RWPE2 (cell line): ENCODE results near the gene LDLRAD4.

Experiments used
- ATAC-seq: fragments of 200-7000 bp; cut with Tn5 transposase; 3 replicates; pipeline ENCODE4 v1.9.1; 2021; ENCODE audit warnings: low read depth
- DNase-seq: peaks from one replicate; pipeline ENCODE4 v3.0.0-alpha.2; 2020; ENCODE audit warnings: low spot score
- H3K27ac ChIP-seq: fragments of 450-650 bp; 2 replicates; pipeline ENCODE4 v1.5.1; 2017; ENCODE audit warnings: mild to moderate bottlenecking; ENCODE audit not compliant: poor library complexity, severe bottlenecking
- H3K27me3 ChIP-seq: fragments of 250-450 bp; sonication (Bioruptor Pico); 2 replicates; pipeline ENCODE4 v1.5.1; 2021; ENCODE audit warnings: mild to moderate bottlenecking, moderate library complexity; ENCODE audit not compliant: insufficient read depth, poor library complexity, severe bottlenecking
- H3K36me3 ChIP-seq: fragments of 250-450 bp; sonication (Bioruptor Pico); 2 replicates; pipeline ENCODE4 v1.5.1; 2020; ENCODE audit warnings: low read depth, mild to moderate bottlenecking, moderate library complexity
- H3K4me1 ChIP-seq: fragments of 250-450 bp; sonication (Bioruptor Pico); 2 replicates; pipeline ENCODE4 v1.5.1; 2021; ENCODE audit warnings: mild to moderate bottlenecking, moderate library complexity; ENCODE audit not compliant: insufficient read depth, poor library complexity, severe bottlenecking
- H3K4me3 ChIP-seq: fragments of 250-450 bp; sonication (Bioruptor Pico); 2 replicates; pipeline ENCODE4 v1.5.1; 2021; ENCODE audit warnings: mild to moderate bottlenecking, moderate library complexity; ENCODE audit not compliant: severe bottlenecking
- H3K9me3 ChIP-seq: fragments of 250-450 bp; sonication (Bioruptor Pico); 2 replicates; pipeline ENCODE4 v1.5.1; 2021; ENCODE audit warnings: mild to moderate bottlenecking, moderate library complexity; ENCODE audit not compliant: severe bottlenecking
- CTCF ChIP-seq: fragments of 450-650 bp; IDR thresholded peaks from one replicate; pipeline ENCODE4 v1.5.1; 2017; ENCODE audit warnings: mild to moderate bottlenecking, moderate library complexity; ENCODE audit not compliant: poor library complexity, severe bottlenecking

Gene LDLRAD4

GRCh38 chr18:13608791-13609532, 390.4 kb downstream of the LDLRAD4 start:
- Histone ChIP-seq H3K4me1 (no peaks in the 10 kb centered on the region), H3K27ac (no peak overlapping the region), H3K9me3 (no peaks in the 10 kb centered on the region), H3K4me3 (no peak overlapping the region), H3K36me3 (no peaks in the 10 kb centered on the region), H3K27me3 (peaks cover 20% of the 10 kb centered on the region)
- ATAC-seq (no peak), DNase-seq (no peak)
- no peak for TF ChIP-seq CTCF

- ATAC-seq (no peak), DNase-seq (no peak)
- no peaks in the 10 kb centered on the region for H3K4me1 ChIP-seq
- peaks cover 24% of the 10 kb centered on the region for H3K27me3 ChIP-seq
- H3K9me3 ChIP-seq: no peaks in the 10 kb centered on the region
- H3K36me3 ChIP-seq: no peaks in the 10 kb centered on the region
- no peak for TF ChIP-seq CTCF
- no peak overlapping the region for H3K27ac ChIP-seq
- no peak overlapping the region for H3K4me3 ChIP-seq
Measured at GRCh38 chr18:13610555-13611141, 392.1 kb downstream of the LDLRAD4 start.

- Histone ChIP-seq H3K4me3 (no peak overlapping the region), H3K4me1 (no peaks in the 10 kb centered on the region), H3K36me3 (no peaks in the 10 kb centered on the region), H3K27me3 (peaks cover 24% of the 10 kb centered on the region), H3K9me3 (no peaks in the 10 kb centered on the region), H3K27ac (no peak overlapping the region)
- ATAC-seq: 0 out of 3 replicates have a peak, but pooled peaks have one; percentile 19
- no peak for DNase-seq
- TF ChIP-seq CTCF: no peak
Measured at GRCh38 chr18:13611142-13611600, 392.6 kb downstream of the LDLRAD4 start.

GRCh38 chr18:13611601-13612195, 393.1 kb downstream of the LDLRAD4 start:
- no peak overlapping the region for H3K27ac ChIP-seq
- H3K4me3 ChIP-seq: no peak overlapping the region
- H3K27me3 ChIP-seq: peaks cover 24% of the 10 kb centered on the region
- ATAC-seq: peak; percentile 66
- H3K4me1 ChIP-seq: no peaks in the 10 kb centered on the region
- no peak for TF ChIP-seq CTCF
- H3K36me3 ChIP-seq: no peaks in the 10 kb centered on the region
- H3K9me3 ChIP-seq: no peaks in the 10 kb centered on the region
- DNase-seq: no peak
